GM19372 (cell line): Measurements from ENCODE around the gene TMC4.
A peak's percentile ranks its signal among the peaks of the same experiment; 100 is the strongest.
"Not testable (repeated sequence)": the region's sequence is repeated elsewhere in the genome, so short reads cannot be mapped to it uniquely, and the experiment has no call there.

Source experiments
- ATAC-seq: cut with Tn5 transposase; IDR thresholded peaks from one replicate; pipeline ENCODE4 v1.9.1; 2021; ENCODE audit warnings: mild to moderate bottlenecking, low read depth, moderate library complexity; ENCODE audit not compliant: unreplicated experiment

The TMC4 gene, protein sequence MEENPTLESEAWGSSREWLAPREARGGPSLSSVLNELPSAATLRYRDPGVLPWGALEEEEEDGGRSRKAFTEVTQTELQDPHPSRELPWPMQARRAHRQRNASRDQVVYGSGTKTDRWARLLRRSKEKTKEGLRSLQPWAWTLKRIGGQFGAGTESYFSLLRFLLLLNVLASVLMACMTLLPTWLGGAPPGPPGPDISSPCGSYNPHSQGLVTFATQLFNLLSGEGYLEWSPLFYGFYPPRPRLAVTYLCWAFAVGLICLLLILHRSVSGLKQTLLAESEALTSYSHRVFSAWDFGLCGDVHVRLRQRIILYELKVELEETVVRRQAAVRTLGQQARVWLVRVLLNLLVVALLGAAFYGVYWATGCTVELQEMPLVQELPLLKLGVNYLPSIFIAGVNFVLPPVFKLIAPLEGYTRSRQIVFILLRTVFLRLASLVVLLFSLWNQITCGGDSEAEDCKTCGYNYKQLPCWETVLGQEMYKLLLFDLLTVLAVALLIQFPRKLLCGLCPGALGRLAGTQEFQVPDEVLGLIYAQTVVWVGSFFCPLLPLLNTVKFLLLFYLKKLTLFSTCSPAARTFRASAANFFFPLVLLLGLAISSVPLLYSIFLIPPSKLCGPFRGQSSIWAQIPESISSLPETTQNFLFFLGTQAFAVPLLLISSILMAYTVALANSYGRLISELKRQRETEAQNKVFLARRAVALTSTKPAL

DNA sequence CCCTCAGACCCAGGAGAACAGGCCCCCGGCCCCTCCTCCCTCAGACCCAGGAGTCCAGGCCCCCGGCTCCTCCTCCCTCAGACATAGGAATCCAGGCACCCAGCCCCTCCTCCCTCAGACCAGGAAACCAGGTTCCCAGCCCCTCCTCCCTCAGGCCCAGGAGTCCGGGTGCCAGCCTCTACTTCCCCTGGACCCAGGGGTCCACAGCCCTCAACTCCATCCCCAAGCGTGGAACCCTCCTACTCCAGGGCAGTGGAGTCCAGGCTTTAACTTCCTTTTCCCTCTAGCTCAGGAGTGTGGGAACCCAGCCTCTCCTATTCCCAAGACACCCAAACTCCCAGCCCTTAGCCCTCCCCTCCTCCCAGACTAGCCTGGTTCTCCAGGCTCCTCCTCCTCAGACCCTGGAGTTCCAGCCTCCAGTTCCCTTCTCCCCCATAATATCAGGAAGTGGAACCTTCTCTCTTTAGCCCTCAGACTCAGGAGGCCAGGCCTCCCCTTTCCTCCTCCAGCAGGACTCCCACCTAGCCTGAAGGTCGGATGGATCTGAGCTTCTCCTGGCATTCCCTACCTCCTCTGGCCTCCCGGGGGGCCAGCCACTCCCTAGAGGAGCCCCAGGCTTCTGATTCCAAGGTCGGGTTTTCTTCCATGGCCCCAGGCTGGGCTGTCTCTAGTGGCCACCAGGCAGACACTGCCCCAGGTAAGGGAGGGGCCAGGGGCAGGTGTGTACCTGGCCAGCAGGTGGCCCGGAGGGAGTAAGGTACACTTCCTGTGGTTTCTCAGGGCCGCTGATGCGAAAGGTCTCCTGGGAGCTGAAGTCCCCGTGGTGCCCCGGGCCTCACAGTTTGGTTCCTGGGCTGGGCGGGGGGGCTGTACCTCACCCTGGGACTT is at the start of gene TMC4:
Gene TMC4 (minus strand): TSS at position 690 of the 888 bp plus-strand sequence. CDS start 43 bp downstream, at position 647.
- ATAC-seq: no peak

DNA sequence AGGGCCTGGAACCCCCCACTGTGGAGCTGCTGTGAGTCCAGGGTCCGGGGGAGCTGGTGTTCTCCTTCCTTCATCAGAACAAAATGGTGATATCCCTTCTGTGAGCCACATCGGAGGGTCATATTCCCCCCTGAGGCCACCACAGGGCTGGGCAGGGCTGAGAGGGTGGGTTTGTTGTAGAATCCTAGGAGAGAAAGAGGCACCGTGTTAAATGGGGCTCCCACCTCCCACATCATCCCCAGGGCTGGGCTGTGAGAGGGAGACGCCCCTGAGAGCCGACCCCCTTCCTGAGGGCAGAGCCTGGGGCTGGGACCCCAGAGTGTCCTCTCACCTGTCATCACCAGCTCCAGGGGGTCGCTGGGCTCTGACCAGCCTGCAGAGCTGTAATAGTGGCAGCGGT is 49.0 kb upstream of the TMC4 start:
- ATAC-seq: not testable (repeated sequence)

DNA sequence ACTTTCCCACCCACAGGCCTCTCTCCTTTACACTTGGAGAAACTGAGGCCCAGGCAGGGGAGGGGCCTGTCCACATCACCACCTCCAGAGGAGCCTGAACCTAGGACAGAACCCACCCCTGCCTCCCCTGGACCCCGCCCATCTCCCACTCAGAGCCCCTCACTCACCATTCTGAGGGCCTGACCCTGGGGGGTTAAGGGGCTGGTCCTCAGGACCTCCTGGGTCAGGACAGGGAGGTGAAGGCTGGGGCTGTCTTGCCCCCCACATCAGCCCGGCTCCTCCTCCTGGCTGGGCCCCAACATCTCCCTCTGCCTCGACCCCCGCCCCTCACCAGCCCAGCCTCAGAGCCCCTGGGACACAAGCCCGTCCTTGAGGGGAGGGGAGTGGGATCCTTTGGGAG is 46.7 kb upstream of the TMC4 start:
- ATAC-seq: not testable (repeated sequence)

DNA sequence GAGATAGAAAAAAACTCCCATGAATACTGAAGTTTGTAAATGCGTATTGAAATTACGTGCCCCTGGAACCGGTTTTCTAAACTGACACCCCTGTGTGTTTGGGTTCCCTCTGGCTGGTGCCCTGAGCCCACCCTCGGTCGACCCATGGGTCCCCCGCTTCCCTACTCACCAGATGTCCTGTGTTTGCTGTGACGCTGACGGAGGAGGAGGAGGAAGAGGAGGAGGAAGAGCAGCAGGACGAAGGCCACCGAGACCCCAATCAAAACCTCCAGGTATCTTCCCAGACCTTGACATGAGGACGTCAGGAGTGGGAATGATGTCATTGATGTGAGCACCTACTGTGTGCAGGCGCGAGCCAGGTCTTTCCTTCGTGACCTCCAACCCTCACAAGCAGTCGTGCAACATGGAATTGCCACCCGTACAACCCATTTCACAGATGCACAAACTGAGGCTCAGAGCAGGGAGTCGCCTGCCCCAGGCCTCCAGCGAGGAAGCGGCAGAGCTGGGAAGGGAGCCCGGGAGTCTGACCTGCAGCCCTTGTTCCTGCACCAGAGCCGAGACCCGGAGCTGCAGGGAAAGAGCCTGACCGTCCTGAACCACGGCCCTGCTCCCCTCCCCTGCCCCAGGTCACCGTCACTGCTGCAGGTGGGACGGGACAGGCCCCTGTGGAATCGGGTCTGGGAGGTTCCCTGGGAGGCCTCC is 46.2 kb upstream of the TMC4 start:
- ATAC-seq: no peak

DNA sequence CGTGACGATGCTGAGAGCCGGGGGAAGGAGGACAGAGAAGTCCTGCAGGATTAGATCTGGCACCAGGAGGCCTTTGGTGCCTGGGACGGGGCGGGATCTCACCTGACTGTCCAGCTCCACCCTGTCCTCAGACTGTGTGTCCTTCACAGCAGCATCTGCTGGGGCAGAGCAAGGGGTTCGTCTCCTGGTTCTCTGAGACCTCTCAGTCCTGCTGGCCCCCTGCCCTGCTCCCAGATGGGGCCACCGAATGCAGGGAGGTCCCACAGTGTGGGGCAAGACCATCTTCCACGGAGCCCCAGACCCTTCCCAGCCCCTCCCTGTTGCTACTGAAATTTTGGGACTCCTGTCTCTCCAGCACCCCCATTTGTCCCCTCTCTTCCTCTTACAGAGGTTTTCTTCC is 45.3 kb upstream of the TMC4 start:
- ATAC-seq: no peak

DNA sequence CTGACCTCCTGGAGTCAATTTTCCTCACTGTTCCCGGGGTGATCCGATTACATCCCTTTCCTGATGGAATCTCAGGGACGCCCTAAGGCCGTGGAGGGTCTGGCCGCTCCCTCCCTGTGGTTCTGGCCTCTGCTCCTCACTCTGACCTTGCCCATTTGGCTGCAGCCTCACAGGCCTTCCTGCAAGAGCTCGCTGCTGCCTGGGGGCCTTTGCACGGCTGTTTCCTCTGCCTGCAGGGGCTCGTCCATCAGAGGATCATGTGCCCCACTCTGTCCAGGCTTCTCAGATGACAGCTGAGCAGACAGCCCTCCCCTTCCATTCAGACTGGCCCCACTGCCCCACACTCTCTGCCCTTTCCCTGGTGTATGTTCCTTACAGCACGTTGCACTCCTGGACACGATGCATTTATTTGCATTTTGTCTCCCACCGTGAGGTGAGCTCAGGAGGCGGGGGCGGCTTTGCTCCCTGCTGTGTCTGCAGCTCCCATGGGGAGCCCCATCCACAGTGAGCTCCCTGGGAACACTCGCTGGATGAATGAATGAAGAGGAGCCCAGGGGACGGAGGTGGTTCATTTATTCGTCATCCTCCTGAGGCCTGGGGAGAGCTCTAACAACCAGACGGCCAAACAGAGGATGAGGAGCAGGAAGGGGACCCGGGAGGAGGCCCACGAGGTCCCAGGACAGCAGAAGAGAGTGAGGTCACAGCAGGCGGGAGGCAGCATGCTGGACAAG is 44.7 kb upstream of the TMC4 start:
- not testable (repeated sequence) for ATAC-seq

DNA sequence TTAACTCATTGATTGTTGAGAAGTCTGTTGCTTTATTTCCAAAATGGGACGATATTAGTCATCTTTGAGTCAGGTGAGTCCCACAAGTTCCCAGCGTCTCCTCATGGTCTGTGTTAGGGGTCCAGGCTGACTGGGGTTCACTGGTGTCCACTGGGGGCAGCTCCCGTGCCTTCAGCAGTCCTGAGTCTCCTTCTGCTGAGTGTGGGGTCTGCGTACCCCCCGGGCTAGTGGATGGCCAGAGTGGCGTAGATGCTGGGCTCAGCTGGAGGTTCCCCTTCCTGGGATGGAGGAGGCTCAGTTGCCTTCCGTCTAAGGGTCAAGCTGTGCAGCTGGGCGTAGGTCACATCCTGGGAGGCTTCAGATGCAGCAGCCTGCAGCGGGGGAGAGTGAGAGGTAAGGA is 43.9 kb upstream of the TMC4 start:
- ATAC-seq: no peak

DNA sequence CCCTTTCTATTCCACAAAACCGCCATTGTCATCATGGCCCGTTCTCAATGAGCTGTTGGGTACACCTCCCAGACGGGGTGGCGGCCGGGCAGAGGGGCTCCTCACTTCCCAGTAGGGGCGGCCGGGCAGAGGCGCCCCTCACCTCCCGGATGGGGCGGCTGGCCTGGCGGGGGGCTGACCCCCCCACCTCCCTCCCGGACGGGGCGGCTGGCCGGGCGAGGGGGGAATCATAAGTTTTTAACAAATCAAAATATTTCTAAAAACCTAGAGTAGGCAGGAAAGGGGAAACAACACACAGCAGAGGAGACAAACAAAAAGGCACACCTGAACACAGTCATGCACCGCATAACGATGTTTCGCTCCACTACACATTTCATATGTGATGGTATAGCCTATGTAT is 41.8 kb upstream of the TMC4 start:
- not testable (repeated sequence) for ATAC-seq

DNA sequence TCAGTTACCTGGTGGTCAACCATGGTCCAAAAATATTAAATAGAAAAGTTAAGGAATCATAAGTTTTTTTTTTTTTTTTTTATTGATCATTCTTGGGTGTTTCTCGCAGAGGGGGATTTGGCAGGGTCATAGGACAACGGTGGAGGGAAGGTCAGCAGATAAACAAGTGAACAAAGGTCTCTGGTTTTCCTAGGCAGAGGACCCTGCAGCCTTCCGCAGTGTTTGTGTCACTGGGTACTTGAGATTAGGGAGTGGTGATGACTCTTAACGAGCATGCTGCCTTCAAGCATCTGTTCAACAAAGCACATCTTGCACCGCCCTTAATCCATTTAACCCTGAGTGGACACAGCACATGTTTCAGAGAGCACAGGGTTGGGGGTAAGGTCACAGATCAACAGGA is 41.3 kb upstream of the TMC4 start:
- not testable (repeated sequence) for ATAC-seq

DNA sequence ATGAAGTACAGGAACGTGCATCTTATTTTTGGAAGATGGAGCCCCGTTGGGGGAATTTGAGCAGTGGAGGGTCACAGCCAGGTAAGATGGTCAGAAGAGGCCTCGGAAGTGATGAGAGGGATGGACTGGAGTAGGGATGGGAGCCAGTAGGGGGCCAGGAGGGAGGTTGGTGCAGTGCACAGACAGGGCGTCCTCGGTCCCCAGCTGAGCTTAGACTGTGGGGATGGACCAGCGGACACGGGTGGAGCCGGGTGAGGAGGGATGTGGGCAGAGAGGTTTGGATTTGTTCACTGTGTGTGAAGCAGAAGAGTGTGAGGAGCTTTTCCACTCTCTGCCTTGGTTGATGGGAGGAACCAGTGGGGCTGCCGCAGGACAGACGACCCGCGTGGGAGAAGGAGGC is 38.3 kb upstream of the TMC4 start:
- no peak for ATAC-seq

DNA sequence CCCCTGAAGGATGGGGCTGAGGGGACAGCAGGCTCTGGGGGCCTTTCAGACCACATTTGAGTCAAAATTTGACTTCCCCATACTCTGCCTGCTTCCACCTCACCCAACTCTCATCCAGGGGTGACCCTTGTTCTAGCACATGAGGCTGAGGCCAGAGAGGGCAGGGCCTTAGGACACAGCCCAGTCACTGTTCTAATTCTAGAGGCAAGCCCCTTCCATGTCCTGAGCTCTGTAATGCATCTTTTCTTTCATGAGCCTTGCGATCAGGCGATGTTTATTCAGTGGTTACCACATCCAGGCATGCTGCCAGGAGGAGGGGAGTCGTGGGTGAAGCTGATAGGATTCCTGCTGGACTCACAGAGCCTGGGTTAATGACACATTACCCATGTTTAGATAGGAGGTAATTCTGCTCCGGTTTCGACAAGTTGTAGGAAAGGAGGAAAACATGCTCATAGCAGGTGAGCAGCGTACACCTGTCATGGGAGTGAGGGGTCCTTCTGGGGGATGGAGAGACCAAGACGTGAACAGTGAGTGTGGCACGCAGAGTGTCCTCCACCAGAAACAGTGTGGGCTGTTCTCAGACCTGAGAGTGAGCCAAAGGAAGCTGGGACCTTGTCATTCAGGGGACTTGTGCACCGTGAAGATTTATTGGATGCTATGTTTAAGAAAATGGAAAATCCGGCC is 37.0 kb upstream of the TMC4 start:
- ATAC-seq: no peak

DNA sequence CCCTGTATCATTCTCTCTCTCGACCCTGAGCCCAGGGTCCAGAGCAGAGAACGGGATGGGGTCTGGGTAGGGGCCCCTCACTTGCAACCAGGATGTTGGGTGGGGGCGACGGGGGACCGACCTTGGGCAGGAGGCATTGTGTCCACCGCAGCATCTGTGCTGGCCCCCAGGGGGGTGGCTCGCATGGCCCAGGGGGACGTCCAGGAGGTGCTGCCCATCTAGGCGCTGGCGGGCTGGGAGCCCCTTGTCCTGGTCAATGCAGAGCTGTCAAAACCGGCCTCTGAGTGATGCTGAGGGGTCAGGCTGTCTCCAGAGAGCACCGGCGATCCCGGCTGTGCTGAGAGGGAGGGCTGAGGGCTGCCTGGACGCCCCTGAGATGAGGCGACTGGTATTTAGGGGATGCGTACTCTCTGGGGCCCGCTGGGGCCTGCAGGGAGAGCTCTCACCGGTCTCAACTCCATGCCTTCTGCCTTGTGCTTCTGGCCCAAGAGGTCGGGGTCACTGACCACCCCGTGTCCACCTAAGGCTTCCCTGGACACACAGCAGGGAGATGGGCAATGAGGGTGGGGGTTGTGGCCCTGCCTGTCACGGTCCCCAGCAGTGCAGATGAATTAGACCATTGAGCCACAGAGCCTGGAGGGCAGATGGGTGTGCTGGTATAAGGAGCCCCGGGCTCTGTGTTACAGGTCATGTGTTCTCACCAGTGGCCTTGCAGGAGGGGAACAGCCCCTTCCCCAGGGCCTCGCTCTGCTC is 36.3 kb upstream of the TMC4 start:
- no peak for ATAC-seq

DNA sequence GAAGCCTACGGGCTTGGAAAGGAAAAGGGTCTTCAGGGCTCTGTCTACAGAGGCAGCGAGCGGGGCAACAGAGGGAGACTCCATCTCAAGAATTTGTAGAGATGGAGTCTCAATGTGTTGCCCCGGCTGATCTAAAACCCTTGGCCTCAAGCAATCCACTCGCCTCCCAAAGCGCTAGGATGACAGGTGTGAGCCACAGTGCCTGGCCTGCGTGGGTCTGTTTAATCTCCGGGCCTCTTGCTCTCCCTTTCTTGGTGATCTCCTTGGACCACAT is 35.8 kb upstream of the TMC4 start:
- ATAC-seq: no peak

DNA sequence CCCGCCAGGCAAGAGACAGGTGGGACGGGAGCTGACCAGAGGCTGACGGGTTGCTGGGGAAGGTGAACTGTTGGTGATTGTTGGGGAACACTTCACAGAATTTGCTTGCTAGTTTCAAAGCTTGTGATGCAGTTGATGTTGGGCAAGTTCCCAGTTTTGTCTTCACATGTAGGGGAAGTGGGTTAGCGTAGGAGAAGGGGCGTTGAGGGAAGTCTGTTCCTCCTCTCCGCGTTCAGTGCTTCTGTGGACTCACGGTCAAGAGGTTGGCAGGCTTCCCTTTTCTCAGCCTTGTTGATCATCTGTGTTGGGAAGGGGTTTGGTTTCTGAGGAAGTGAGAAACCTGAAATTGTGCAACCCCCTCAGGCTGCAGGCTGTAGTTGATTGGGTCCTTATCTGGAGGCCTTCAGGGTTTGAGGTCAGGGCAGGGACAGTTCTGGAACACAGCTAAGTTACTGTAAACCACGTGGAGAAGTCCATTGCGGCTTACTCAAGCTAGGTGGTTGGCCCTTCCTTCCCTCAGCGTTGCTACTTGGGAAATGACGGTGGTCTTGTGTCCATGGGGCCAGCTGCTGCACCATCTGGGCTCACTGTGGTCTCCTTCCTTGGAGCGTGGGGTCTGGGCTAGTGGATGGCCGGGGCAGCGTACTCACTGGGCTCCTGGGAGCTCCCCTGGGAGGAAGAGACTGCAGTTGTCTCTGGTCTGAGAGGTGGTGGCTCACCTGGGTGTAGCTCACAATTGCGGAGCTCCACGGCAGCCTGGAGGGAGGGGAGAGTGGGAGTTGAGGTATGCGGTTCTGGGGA is 35.2 kb upstream of the TMC4 start:
- ATAC-seq: peak; percentile 49

DNA sequence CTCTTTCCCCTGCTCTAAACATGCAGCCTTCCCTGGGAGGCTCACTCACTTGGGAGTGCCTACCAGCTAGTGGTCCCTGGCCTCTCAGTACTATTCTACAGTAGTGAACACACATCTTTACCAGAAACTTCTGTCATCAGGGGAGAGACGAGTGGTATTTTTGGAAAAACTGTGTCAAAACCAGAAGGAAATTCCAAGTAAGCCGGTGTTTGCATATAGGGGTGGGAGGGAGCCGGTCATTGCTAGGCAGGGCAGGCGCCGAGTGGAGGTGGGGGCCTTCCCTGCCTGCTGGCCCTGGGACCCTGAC is 34.7 kb upstream of the TMC4 start:
- no peak for ATAC-seq

DNA sequence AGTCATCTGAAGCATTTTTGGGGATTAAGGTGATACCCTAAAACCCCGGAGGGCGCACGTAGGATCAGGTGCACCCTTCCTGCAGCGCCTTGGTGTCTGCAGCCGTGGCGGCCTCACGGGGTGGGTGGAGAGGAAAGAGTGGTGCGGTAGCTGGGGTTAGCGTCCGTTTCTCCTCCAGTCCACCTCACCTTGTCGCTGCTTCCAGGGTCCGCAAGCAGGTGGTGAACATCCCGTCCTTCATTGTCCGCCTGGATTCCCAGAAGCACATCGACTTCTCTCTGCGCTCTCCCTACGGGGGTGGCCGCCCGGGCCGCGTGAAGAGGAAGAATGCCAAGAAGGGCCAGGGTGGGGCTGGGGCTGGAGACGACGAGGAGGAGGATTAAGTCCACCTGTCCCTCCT is 34.2 kb upstream of the TMC4 start:
- not testable (repeated sequence) for ATAC-seq

DNA sequence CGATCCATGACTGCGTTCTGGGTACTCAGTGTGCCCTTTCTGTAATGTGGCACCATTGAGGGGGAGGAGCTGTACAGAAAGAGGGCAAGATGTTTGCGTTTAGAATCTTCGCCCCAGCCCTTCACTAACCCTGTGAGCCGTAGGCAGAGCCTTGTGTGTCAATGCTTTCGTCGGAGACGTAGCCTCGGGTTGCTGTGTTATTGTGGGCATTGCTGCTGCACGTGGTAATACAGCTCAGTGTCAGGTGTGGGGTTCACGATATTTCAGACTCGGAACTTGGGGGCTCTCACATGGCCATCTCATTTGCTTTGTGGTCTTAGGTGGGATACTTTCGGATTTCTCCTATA is 33.8 kb upstream of the TMC4 start:
- ATAC-seq: no peak
